Calu3 (cell line): ENCODE data around the gene TVP23C. TPM values are rescaled to one million over a fixed set of nuclear protein-coding genes. Genes with fewer than 3 reads are reported as not detected.

Experiments used
- BruUV-seq: library from RNA; stranded (reverse); fragments of 400-500 nt; replicated peaks from 2 replicates; lab custom pipeline; 2021; lab: Mats Ljungman, UMichigan
- CTCF ChIA-PET: fragments of 300-600 bp; sonication (Branson Sonifier 250); formaldehyde crosslinking; loops from one replicate; lab custom pipeline; 2022; ENCODE audit warnings: antibody characterized with exemption; lab: Charles Lee
- DNase-seq: peaks from one replicate; pipeline ENCODE4 v3.0.0; 2022
- H3K27ac Mint-ChIP-seq: one replicate; pipeline ENCODE4 v1.8.0; 2022; ENCODE audit warnings: mixed read lengths; ENCODE audit not compliant: unreplicated experiment
- H3K27me3 Mint-ChIP-seq: one replicate; pipeline ENCODE4 v1.8.0; 2022; ENCODE audit warnings: mixed read lengths; ENCODE audit not compliant: unreplicated experiment
- H3K36me3 Mint-ChIP-seq: one replicate; pipeline ENCODE4 v1.8.0; 2022; ENCODE audit warnings: mild to moderate bottlenecking, moderate library complexity, mixed read lengths; ENCODE audit not compliant: insufficient read depth, unreplicated experiment
- H3K4me1 Mint-ChIP-seq: one replicate; pipeline ENCODE4 v1.8.0; 2022; ENCODE audit warnings: mild to moderate bottlenecking, low read depth, mixed read lengths; ENCODE audit not compliant: unreplicated experiment
- H3K4me3 Mint-ChIP-seq: one replicate; pipeline ENCODE4 v1.8.0; 2022; ENCODE audit warnings: mild to moderate bottlenecking, low read depth, moderate library complexity, mixed read lengths; ENCODE audit not compliant: unreplicated experiment
- H3K9me3 Mint-ChIP-seq: one replicate; pipeline ENCODE4 v1.8.0; 2022; ENCODE audit warnings: low read depth, mixed read lengths; ENCODE audit not compliant: unreplicated experiment
- CTCF ChIP-seq: fragments of 200-600 bp; IDR thresholded peaks from one replicate; pipeline ENCODE4 v1.8.0; 2022; ENCODE audit warnings: antibody characterized with exemption; ENCODE audit not compliant: unreplicated experiment
- intact Hi-C: fragments of 100-400 bp; cut with micrococcal nuclease; formaldehyde crosslinking; loops from one replicate; pipeline ENCODE4 v1.10.0; 2022; ENCODE audit not compliant: unreplicated experiment
- total RNA-seq: library from RNA; stranded (reverse); gene quantifications from 2 replicates; pipeline ENCODE4 v1.2.3, GENCODE V29; 2022

The TVP23C gene
- total RNA-seq, 1 experiment from 2014 or later: 7.4 TPM

- DNase-seq: no peak
- intact Hi-C loops: no loop called here
- Mint-ChIP-seq H3K27ac (no peak overlapping the region), H3K4me3 (no peak overlapping the region), H3K4me1 (peaks cover 10% of the 10 kb centered on the region), H3K9me3 (peaks cover 3% of the 10 kb centered on the region), H3K36me3 (no peaks in the 10 kb centered on the region), H3K27me3 (no peaks in the 10 kb centered on the region)
- no TSS peak for BruUV-seq
- no peak for TF ChIP-seq CTCF
- CTCF ChIA-PET: no interaction called here
These were observed 110.5 kb downstream of the TVP23C start for GRCh38 chr17:15452746-15453145.

Other genes with a start within 250 kb of the TVP23C start
- gene TEKT3, start 221.9 kb downstream of the TVP23C start, total RNA-seq: not detected in 2 replicates
- 1.3 and 2.8 TPM in 2 replicates for gene CDRT4, start 95.9 kb downstream of the TVP23C start, total RNA-seq
- gene FBXW10B, start 56.2 kb upstream of the TVP23C start, total RNA-seq: 8.1 and 12.6 TPM in 2 replicates
- 53.2 and 56.1 TPM in 2 replicates for gene TRIM16, start 120.8 kb upstream of the TVP23C start, total RNA-seq
- 15.3 and 22.3 TPM in 2 replicates for gene ZNF286A, start 136.3 kb upstream of the TVP23C start, total RNA-seq
- 0.19 TPM in 1 of 2 replicates, not detected in the other for gene TBC1D26, start 168.8 kb upstream of the TVP23C start, total RNA-seq